Body of pancreas (tissue), 4 donors: ENCODE data around the gene CDCP1.

Experiments
- POLR2A ChIP-seq, 3 donors: fragments of 450-650 bp; IDR thresholded peaks; one replicate each; pipeline ENCODE4 v1.6.1; 2016; ENCODE audit warnings: antibody characterized with exemption in 3 of 3, mild to moderate bottlenecking in 2 of 3
- TF ChIP-seq, protein P1 (sequence below), 7 experiments: fragments of 450-650 bp in 4 of 7; fragments of 200-600 bp in 3 of 7; sonication (generic) in 3 of 7; IDR thresholded peaks; one replicate each; pipeline ENCODE4 v1.5.1; 2016 to 2019; ENCODE audit warnings: antibody characterized with exemption in 7 of 7

DNA sequence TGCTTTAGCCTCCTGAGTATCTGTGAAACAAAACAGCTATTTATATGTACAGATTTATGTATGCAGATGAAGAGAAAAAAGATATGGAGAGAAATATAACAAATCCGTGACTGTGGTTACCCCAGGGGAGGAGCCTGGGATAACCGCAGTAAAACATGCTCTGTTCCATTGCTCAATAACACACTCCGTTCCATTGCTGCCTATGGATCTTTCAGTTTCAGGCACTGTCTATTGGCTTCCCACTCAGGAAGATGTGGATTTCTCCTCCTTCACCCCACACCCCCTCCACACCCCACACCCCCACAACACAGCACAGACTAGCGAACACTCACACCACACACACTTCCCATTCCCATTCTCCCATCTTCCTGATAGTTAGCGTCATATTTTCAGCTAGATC, 47.9 kb downstream of the CDCP1 start:
- TF ChIP-seq POLR2A (IDR thresholded peaks at IDR 0.05), result no peak
- TF ChIP-seq, protein P1, sequence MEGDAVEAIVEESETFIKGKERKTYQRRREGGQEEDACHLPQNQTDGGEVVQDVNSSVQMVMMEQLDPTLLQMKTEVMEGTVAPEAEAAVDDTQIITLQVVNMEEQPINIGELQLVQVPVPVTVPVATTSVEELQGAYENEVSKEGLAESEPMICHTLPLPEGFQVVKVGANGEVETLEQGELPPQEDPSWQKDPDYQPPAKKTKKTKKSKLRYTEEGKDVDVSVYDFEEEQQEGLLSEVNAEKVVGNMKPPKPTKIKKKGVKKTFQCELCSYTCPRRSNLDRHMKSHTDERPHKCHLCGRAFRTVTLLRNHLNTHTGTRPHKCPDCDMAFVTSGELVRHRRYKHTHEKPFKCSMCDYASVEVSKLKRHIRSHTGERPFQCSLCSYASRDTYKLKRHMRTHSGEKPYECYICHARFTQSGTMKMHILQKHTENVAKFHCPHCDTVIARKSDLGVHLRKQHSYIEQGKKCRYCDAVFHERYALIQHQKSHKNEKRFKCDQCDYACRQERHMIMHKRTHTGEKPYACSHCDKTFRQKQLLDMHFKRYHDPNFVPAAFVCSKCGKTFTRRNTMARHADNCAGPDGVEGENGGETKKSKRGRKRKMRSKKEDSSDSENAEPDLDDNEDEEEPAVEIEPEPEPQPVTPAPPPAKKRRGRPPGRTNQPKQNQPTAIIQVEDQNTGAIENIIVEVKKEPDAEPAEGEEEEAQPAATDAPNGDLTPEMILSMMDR (IDR thresholded peaks at IDR 0.05), result no peak
